ENCODE results near the gene MPC1L. TPM values are rescaled to one million over a fixed set of nuclear protein-coding genes. Genes with fewer than 3 reads are reported as not detected.

The MPC1L gene
- total RNA-seq, 2 donors from 2014 or later = not detected

- H3K27me3 Mint-ChIP-seq = no peaks in the 10 kb centered on the region
- ATAC-seq (replicated peaks) = no peak
- no peak overlapping the region for H3K4me3 Mint-ChIP-seq
- H3K4me1 Mint-ChIP-seq = no peaks in the 10 kb centered on the region
- no peak overlapping the region for H3K27ac Mint-ChIP-seq
- no peaks in the 10 kb centered on the region for H3K9me3 Mint-ChIP-seq
- H3K36me3 Mint-ChIP-seq (ENCODE audit: low read depth) = peaks cover 50% of the 10 kb centered on the region
These were observed 28.5 kb downstream of the MPC1L start for GRCh38 chrX:40651620-40652223.

DNA sequence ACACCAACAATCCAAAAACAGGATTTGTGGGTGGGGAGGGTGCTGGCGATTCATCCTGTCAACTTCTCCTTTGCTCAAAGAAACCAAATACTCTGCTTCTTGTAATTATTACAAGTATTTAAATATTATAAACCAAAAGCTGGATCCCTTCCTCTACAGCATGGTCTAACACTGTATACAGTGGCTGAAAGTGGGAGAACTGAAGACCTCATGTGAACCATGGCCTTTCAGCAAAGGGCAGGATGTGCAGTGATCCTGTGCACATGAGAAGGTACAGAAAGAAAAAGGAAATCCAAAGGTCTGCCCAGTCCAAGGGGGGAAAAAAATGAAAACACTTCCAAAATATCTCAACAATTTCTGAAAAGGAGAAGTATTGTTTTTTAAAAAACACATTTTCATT, 29.4 kb downstream of the MPC1L start:
- no peaks in the 10 kb centered on the region for H3K9me3 Mint-ChIP-seq
- no peaks in the 10 kb centered on the region for H3K4me1 Mint-ChIP-seq
- H3K27me3 Mint-ChIP-seq = no peaks in the 10 kb centered on the region
- no peak overlapping the region for H3K4me3 Mint-ChIP-seq
- no peak overlapping the region for H3K27ac Mint-ChIP-seq
- ATAC-seq (replicated peaks) = no peak
- peaks cover 54% of the 10 kb centered on the region for H3K36me3 Mint-ChIP-seq (ENCODE audit: low read depth)

DNA sequence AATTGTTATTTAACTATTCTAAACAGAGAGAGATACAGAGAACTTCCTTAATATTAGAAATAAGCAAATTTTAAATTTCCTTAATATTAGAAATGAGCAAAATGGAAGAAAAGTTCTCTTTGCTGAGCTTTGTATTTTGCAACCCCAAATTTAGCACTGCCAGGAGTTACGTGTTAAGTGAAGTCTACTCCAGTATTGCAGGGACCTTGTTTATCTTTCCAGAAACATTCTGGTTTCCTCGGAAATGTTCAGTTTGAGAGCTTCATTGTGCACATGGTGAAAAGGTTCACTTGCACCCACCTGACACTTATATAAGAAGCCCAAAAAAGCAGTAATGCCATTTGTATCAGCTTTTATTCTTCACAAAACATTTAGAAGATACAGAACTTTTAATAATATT, 30.3 kb downstream of the MPC1L start:
- Mint-ChIP-seq H3K36me3 (ENCODE audit: low read depth) (peaks cover 55% of the 10 kb centered on the region), H3K9me3 (no peaks in the 10 kb centered on the region), H3K4me1 (no peaks in the 10 kb centered on the region), H3K27me3 (no peaks in the 10 kb centered on the region), H3K27ac (peak overlapping the region; percentile 82), H3K4me3 (no peak overlapping the region)
- ATAC-seq (replicated peaks) = no peak

DNA sequence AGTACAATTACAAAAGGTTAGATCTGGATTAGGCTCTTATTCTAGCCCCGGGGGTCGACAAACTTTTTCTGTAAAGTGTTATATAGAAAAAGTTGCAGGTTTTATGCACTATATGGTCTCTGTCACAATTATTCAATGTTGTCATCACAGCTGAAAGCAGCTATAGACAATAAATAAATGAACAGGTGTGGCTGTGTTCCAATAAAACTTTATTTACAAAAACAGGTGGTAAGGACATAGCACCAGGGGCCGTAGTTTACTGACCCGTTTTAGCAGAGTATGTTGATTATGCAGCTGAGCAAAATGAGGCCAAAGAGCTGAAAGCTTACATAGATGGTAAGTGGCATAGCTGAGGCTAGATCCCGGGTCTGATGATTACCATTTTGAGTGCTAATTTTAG, 37.2 kb downstream of the MPC1L start:
- Mint-ChIP-seq H3K4me3 (no peak overlapping the region), H3K36me3 (ENCODE audit: low read depth) (peaks cover 68% of the 10 kb centered on the region), H3K27ac (no peak overlapping the region), H3K4me1 (no peaks in the 10 kb centered on the region), H3K27me3 (no peaks in the 10 kb centered on the region), H3K9me3 (no peaks in the 10 kb centered on the region)
- ATAC-seq (replicated peaks) = no peak

DNA sequence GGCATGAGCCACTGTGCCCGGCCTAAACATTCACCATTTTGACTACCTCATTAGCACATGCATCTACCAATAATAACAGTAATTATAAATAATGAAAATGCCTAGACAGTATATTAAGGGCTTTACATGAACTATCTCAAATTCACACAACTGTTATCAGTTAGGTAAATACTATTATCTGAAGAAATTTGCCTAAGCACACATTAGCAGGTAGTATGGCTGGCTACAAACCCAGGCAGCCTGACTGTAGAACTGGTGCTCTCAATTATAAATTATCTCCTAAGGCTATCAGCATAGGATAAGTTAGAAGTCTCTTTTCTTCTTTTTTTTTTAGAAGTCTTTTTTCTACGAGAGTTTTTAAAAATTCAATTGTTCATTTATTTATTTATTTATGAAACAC, 38.3 kb downstream of the MPC1L start:
- Mint-ChIP-seq H3K4me3 (no peak overlapping the region), H3K27ac (no peak overlapping the region), H3K36me3 (ENCODE audit: low read depth) (peaks cover 70% of the 10 kb centered on the region), H3K4me1 (no peaks in the 10 kb centered on the region), H3K9me3 (no peaks in the 10 kb centered on the region), H3K27me3 (no peaks in the 10 kb centered on the region)
- ATAC-seq (replicated peaks) = no peak

- Mint-ChIP-seq H3K4me3 (no peak overlapping the region), H3K9me3 (no peaks in the 10 kb centered on the region), H3K27me3 (no peaks in the 10 kb centered on the region), H3K4me1 (no peaks in the 10 kb centered on the region), H3K36me3 (ENCODE audit: low read depth) (peaks cover 79% of the 10 kb centered on the region), H3K27ac (peak overlapping the region; percentile 41)
- ATAC-seq (replicated peaks) = no peak
These were observed 40.0 kb downstream of the MPC1L start for GRCh38 chrX:40663078-40663740.

GRCh38 chrX:40663880-40664630, 40.8 kb downstream of the MPC1L start:
- Mint-ChIP-seq H3K4me1 (no peaks in the 10 kb centered on the region), H3K4me3 (no peak overlapping the region), H3K9me3 (no peaks in the 10 kb centered on the region), H3K27me3 (no peaks in the 10 kb centered on the region), H3K27ac (no peak overlapping the region), H3K36me3 (ENCODE audit: low read depth) (peaks cover 81% of the 10 kb centered on the region)
- no peak for ATAC-seq (replicated peaks)

- Mint-ChIP-seq H3K4me3 (no peak overlapping the region), H3K36me3 (ENCODE audit: low read depth) (peaks cover 76% of the 10 kb centered on the region), H3K27me3 (no peaks in the 10 kb centered on the region), H3K4me1 (no peaks in the 10 kb centered on the region), H3K27ac (no peak overlapping the region), H3K9me3 (no peaks in the 10 kb centered on the region)
- ATAC-seq (replicated peaks) = no peak
These were observed 47.9 kb downstream of the MPC1L start for GRCh38 chrX:40671126-40671525.

Other genes starting within 250 kb of the MPC1L start
- gene ATP6AP2, start 42.5 kb upstream of the MPC1L start, total RNA-seq = 10 to 100 TPM; 44.9 to 82.6 TPM
- 10 to 100 TPM; 18.7 to 21.5 TPM for gene CXorf38, start 24.1 kb downstream of the MPC1L start, total RNA-seq
- 10 to 100 TPM; 39.4 to 41.8 TPM for gene MED14, start 112.1 kb downstream of the MPC1L start, total RNA-seq

Measured in activated T-helper 17 cell treated with anti-CD3 and anti-CD28 coated beads, Interleukin-2, amount 50 U/mL, for 72 hours (primary cell).